Hepatocyte (in vitro differentiated cells): ENCODE results near the gene NT5C. TPM values are rescaled to one million over a fixed set of nuclear protein-coding genes. Genes with fewer than 3 reads are reported as not detected.
"Not testable (repeated sequence)": the region's sequence is repeated elsewhere in the genome, so short reads cannot be mapped to it uniquely, and the experiment has no call there.

Experiments used
- DNase-seq: peaks from one replicate; pipeline ENCODE4 v3.0.0-alpha.2; 2016; ENCODE audit warnings: low spot score
- H2AFZ ChIP-seq: fragments of 200-600 bp; sonication (generic); 2 replicates; pipeline ENCODE4 v1.6.0; 2016; ENCODE audit warnings: antibody characterized with exemption, mild to moderate bottlenecking
- H3K27ac ChIP-seq: fragments of 200-600 bp; sonication (generic); 2 replicates; pipeline ENCODE4 v1.5.1; 2016; ENCODE audit warnings: mild to moderate bottlenecking
- H3K27me3 ChIP-seq: fragments of 200-600 bp; sonication (generic); 2 replicates; pipeline ENCODE4 v1.6.1; 2016
- H3K36me3 ChIP-seq: fragments of 200-600 bp; sonication (generic); replicated peaks from 2 replicates; pipeline ENCODE4 v1.5.1; 2016; ENCODE audit warnings: low read depth; ENCODE audit not compliant: insufficient read depth
- H3K4me1 ChIP-seq: fragments of 200-600 bp; sonication (generic); 2 replicates; pipeline ENCODE4 v1.5.1; 2016; ENCODE audit warnings: mild to moderate bottlenecking, moderate library complexity; ENCODE audit not compliant: insufficient read depth
- H3K4me2 ChIP-seq: fragments of 200-600 bp; sonication (generic); 2 replicates; pipeline ENCODE4 v1.6.0; 2016
- H3K4me3 ChIP-seq: fragments of 200-600 bp; sonication (generic); 2 replicates; pipeline ENCODE4 v1.5.1; 2016; ENCODE audit warnings: mild to moderate bottlenecking
- H3K79me2 ChIP-seq: fragments of 200-600 bp; sonication (generic); 2 replicates; pipeline ENCODE4 v1.6.0; 2017; ENCODE audit warnings: mild to moderate bottlenecking
- H3K9me2 ChIP-seq: fragments of 200-600 bp; sonication (generic); replicated peaks from 2 replicates; pipeline ENCODE4 v1.6.0; 2017; ENCODE audit warnings: mild to moderate bottlenecking; ENCODE audit not compliant: insufficient read depth
- H3K9me3 ChIP-seq: fragments of 200-600 bp; sonication (generic); 2 replicates; pipeline ENCODE4 v1.5.1; 2016; ENCODE audit warnings: low read depth, mild to moderate bottlenecking
- H4K20me1 ChIP-seq: fragments of 200-600 bp; sonication (generic); 2 replicates; pipeline ENCODE4 v1.6.0; 2016; ENCODE audit warnings: mild to moderate bottlenecking; ENCODE audit not compliant: insufficient read depth, poor library complexity, severe bottlenecking
- CTCF ChIP-seq: fragments of 200-600 bp; sonication (generic); IDR thresholded peaks from 2 replicates; pipeline ENCODE4 v1.5.1; 2016; ENCODE audit warnings: antibody characterized with exemption, mild to moderate bottlenecking; ENCODE audit not compliant: poor library complexity
- EZH2 ChIP-seq: fragments of 200-600 bp; sonication (generic); IDR thresholded peaks from 2 replicates; pipeline ENCODE4 v1.6.1; 2016; ENCODE audit warnings: antibody characterized with exemption, mild to moderate bottlenecking, borderline replicate concordance
- EZH2phosphoT487 ChIP-seq: fragments of 200-600 bp; sonication (generic); IDR thresholded peaks from one replicate; pipeline ENCODE4 v1.6.1; 2018; ENCODE audit warnings: antibody characterized with exemption, mild to moderate bottlenecking, low read depth, moderate library complexity; ENCODE audit not compliant: unreplicated experiment, severe bottlenecking
- WGBS: methylation state at CpG from one replicate; pipeline ENCODE4 v1.1.6; 2016; ENCODE audit warnings: low lambda C conversion rate; ENCODE audit errors: missing lambda C conversion rate; 5-methylcytosine and 5-hydroxymethylcytosine counted together
- polyA plus RNA-seq: library from polyadenylated mRNA; unstranded; fragments of >200 nt; fragmentation: Nextera tagmentation; extraction: Ambion mirVana; gene quantifications from 2 replicates; pipeline ENCODE4 v1.2.1, GENCODE V29; 2016
- total RNA-seq: library from RNA; depleted of rRNA; stranded (reverse); fragments of >200 nt; gene quantifications from 2 replicates; pipeline ENCODE4 v1.2.3, GENCODE V29; 2014

NT5C gene
- total and polyA plus RNA-seq, 2 experiments from 2014 or later: 46.3 to 73.3 TPM

GRCh38 chr17:75163074-75163473 lies 31.5 kb upstream of the NT5C start:
- Histone ChIP-seq H3K36me3 (no peaks in the 10 kb centered on the region), H3K4me2 (no peak overlapping the region), H3K27me3 (no peaks in the 10 kb centered on the region), H3K4me1 (no peaks in the 10 kb centered on the region), H3K9me2 (no peaks in the 10 kb centered on the region), H3K4me3 (no peak overlapping the region), H3K9me3 (no peaks in the 10 kb centered on the region), H4K20me1 (no peaks in the 10 kb centered on the region), H3K79me2 (no peaks in the 10 kb centered on the region), H3K27ac (no peak overlapping the region), H2AFZ (no peak overlapping the region)
- 92% methylated on average over 5 of the region's 5 CpGs for WGBS
- TF ChIP-seq EZH2phosphoT487: no peak
- no peak for TF ChIP-seq EZH2
- TF ChIP-seq CTCF: no peak
- DNase-seq: no peak

- no peak for TF ChIP-seq EZH2
- TF ChIP-seq CTCF: no peak
- TF ChIP-seq EZH2phosphoT487: no peak
- Histone ChIP-seq H3K36me3 (no peaks in the 10 kb centered on the region), H3K27ac (peak overlapping the region; percentile 73), H3K9me2 (no peaks in the 10 kb centered on the region), H3K79me2 (no peaks in the 10 kb centered on the region), H3K4me2 (no peak overlapping the region), H3K4me1 (no peaks in the 10 kb centered on the region), H4K20me1 (no peaks in the 10 kb centered on the region), H3K27me3 (no peaks in the 10 kb centered on the region), H3K9me3 (no peaks in the 10 kb centered on the region), H3K4me3 (no peak overlapping the region), H2AFZ (no peak overlapping the region)
- 96% methylated on average over 5 of the region's 5 CpGs for WGBS
- no peak for DNase-seq
Measured at GRCh38 chr17:75160211-75160610, 28.7 kb upstream of the NT5C start.

GRCh38 chr17:75159196-75160031 lies 27.9 kb upstream of the NT5C start:
- Histone ChIP-seq H3K4me3 (no peak overlapping the region), H3K9me3 (no peaks in the 10 kb centered on the region), H3K27ac (peak overlapping the region; percentile 73), H3K36me3 (no peaks in the 10 kb centered on the region), H2AFZ (no peak overlapping the region), H3K27me3 (no peaks in the 10 kb centered on the region), H3K9me2 (no peaks in the 10 kb centered on the region), H3K4me2 (no peak overlapping the region), H4K20me1 (no peaks in the 10 kb centered on the region), H3K4me1 (no peaks in the 10 kb centered on the region), H3K79me2 (no peaks in the 10 kb centered on the region)
- WGBS: 75% methylated on average over 4 of the region's 4 CpGs
- TF ChIP-seq EZH2phosphoT487: no peak
- DNase-seq: peak; percentile 25

- peak overlapping the region; percentile 58 for H3K27ac ChIP-seq
- H3K79me2 ChIP-seq, H3K4me1 ChIP-seq, H2AFZ ChIP-seq, H3K36me3 ChIP-seq, DNase-seq, H3K27me3 ChIP-seq, H3K4me3 ChIP-seq, H3K4me2 ChIP-seq, H4K20me1 ChIP-seq, H3K9me3 ChIP-seq, H3K9me2 ChIP-seq: not testable (repeated sequence)
- 89% methylated on average over 8 of the region's 8 CpGs for WGBS
Measured at GRCh38 chr17:75158480-75158879, 26.9 kb upstream of the NT5C start.
